ENCODE data around the gene SORCS3.

SORCS3 gene

GRCh38 chr10:105001269-105001668 lies 360.2 kb downstream of the SORCS3 start:
- DNase-seq (ENCODE audit: low read depth in 2 of 2), result no peak

- no peak for DNase-seq (ENCODE audit: low read depth in 2 of 2)
Measured at GRCh38 chr10:105010411-105011121, 369.5 kb downstream of the SORCS3 start.

GRCh38 chr10:105017116-105017515 lies 376.0 kb downstream of the SORCS3 start:
- DNase-seq (ENCODE audit: low read depth in 2 of 2), result no peak

GRCh38 chr10:105017691-105018090 lies 376.6 kb downstream of the SORCS3 start:
- DNase-seq (ENCODE audit: low read depth in 2 of 2), result no peak

- DNase-seq (ENCODE audit: low read depth in 2 of 2), result no peak
Measured at GRCh38 chr10:105023211-105024111, 382.4 kb downstream of the SORCS3 start.

GRCh38 chr10:105024184-105024583 lies 383.1 kb downstream of the SORCS3 start:
- no peak for DNase-seq (ENCODE audit: low read depth in 2 of 2)

- no peak for DNase-seq (ENCODE audit: low read depth in 2 of 2)
Measured at GRCh38 chr10:105025092-105025491, 384.0 kb downstream of the SORCS3 start.

GRCh38 chr10:105026566-105026965 lies 385.5 kb downstream of the SORCS3 start:
- DNase-seq (ENCODE audit: low read depth in 2 of 2), result no peak

- no peak for DNase-seq (ENCODE audit: low read depth in 2 of 2)
Measured at GRCh38 chr10:105029286-105029685, 388.2 kb downstream of the SORCS3 start.

- DNase-seq (ENCODE audit: low read depth in 2 of 2), result no peak
Measured at GRCh38 chr10:105037022-105037421, 395.9 kb downstream of the SORCS3 start.

GRCh38 chr10:105041956-105042355 lies 400.9 kb downstream of the SORCS3 start:
- DNase-seq (ENCODE audit: low read depth in 2 of 2), result no peak

- no peak for DNase-seq (ENCODE audit: low read depth in 2 of 2)
Measured at GRCh38 chr10:105042906-105043552, 401.9 kb downstream of the SORCS3 start.

- DNase-seq (ENCODE audit: low read depth in 2 of 2), result no peak
Measured at GRCh38 chr10:105044902-105045301, 403.8 kb downstream of the SORCS3 start.

GRCh38 chr10:105056413-105056812 lies 415.3 kb downstream of the SORCS3 start:
- no peak for DNase-seq (ENCODE audit: low read depth in 2 of 2)

GRCh38 chr10:105062951-105063350 lies 421.9 kb downstream of the SORCS3 start:
- DNase-seq (ENCODE audit: low read depth in 2 of 2), result no peak

GRCh38 chr10:105063796-105064195 lies 422.7 kb downstream of the SORCS3 start:
- DNase-seq (ENCODE audit: low read depth in 2 of 2), result no peak

GRCh38 chr10:105068497-105068896 lies 427.4 kb downstream of the SORCS3 start:
- no peak for DNase-seq (ENCODE audit: low read depth in 2 of 2)

GRCh38 chr10:105070249-105070648 lies 429.2 kb downstream of the SORCS3 start:
- DNase-seq (ENCODE audit: low read depth in 2 of 2), result no peak

- DNase-seq (ENCODE audit: low read depth in 2 of 2), result no peak
Measured at GRCh38 chr10:105070952-105071351, 429.9 kb downstream of the SORCS3 start.

- no peak for DNase-seq (ENCODE audit: low read depth in 2 of 2)
Measured at GRCh38 chr10:105071980-105072379, 430.9 kb downstream of the SORCS3 start.

- no peak for DNase-seq (ENCODE audit: low read depth in 2 of 2)
Measured at GRCh38 chr10:105073999-105074398, 432.9 kb downstream of the SORCS3 start.

- no peak for DNase-seq (ENCODE audit: low read depth in 2 of 2)
Measured at GRCh38 chr10:105075031-105075430, 433.9 kb downstream of the SORCS3 start.
